Superior temporal gyrus (tissue), 1 donor: ENCODE measurements around the gene PTPN13.
A peak's percentile ranks its signal among the peaks of the same experiment; 100 is the strongest.

Experiments used
- DNase-seq: peaks from one replicate; pipeline ENCODE4 v3.0.0-alpha.2; 2016; ENCODE audit errors: extremely low spot score

The PTPN13 gene

GRCh38 chr4:86587381-86588140, 6.6 kb upstream of the PTPN13 start:
- DNase-seq = no peak

- DNase-seq = no peak
Observed at GRCh38 chr4:86592553-86593249, 1.4 kb upstream of the PTPN13 start.

GRCh38 chr4:86594559-86595425, 677 bp downstream of the PTPN13 start:
- peak; percentile 82 for DNase-seq

GRCh38 chr4:86595426-86595805, 1.3 kb downstream of the PTPN13 start:
- DNase-seq = peak; percentile 76

GRCh38 chr4:86596807-86597206, 2.7 kb downstream of the PTPN13 start:
- no peak for DNase-seq

GRCh38 chr4:86600007-86600653, 6.0 kb downstream of the PTPN13 start:
- no peak for DNase-seq

- DNase-seq = no peak
Observed at GRCh38 chr4:86603311-86603885, 9.3 kb downstream of the PTPN13 start.

GRCh38 chr4:86606809-86607208, 12.7 kb downstream of the PTPN13 start:
- DNase-seq = no peak

- DNase-seq = peak; percentile 80
Observed at GRCh38 chr4:86608757-86609375, 14.8 kb downstream of the PTPN13 start.

- no peak for DNase-seq
Observed at GRCh38 chr4:86611757-86612156, 17.6 kb downstream of the PTPN13 start.

- no peak for DNase-seq
Observed at GRCh38 chr4:86613734-86614133, 19.6 kb downstream of the PTPN13 start.

GRCh38 chr4:86614865-86615264, 20.8 kb downstream of the PTPN13 start:
- DNase-seq = no peak

GRCh38 chr4:86615501-86615900, 21.4 kb downstream of the PTPN13 start:
- DNase-seq = no peak

- DNase-seq = no peak
Observed at GRCh38 chr4:86619656-86620055, 25.5 kb downstream of the PTPN13 start.

GRCh38 chr4:86621435-86621834, 27.3 kb downstream of the PTPN13 start:
- no peak for DNase-seq

GRCh38 chr4:86626066-86626465, 32.0 kb downstream of the PTPN13 start:
- no peak for DNase-seq

GRCh38 chr4:86627462-86628135, 33.5 kb downstream of the PTPN13 start:
- no peak for DNase-seq

GRCh38 chr4:86630629-86631028, 36.5 kb downstream of the PTPN13 start:
- peak; percentile 5 for DNase-seq

GRCh38 chr4:86631166-86631565, 37.1 kb downstream of the PTPN13 start:
- peak; percentile 5 for DNase-seq

GRCh38 chr4:86633854-86634253, 39.7 kb downstream of the PTPN13 start:
- DNase-seq = no peak
